Esophagus muscularis mucosa (tissue), 4 donors: ENCODE results near the gene IFIT5.

ENCODE experiments used
- EP300 ChIP-seq: sonication (generic); formaldehyde crosslinking; IDR thresholded peaks from one replicate; pipeline ENCODE4 v1.6.1; 2017; ENCODE audit warnings: antibody characterized with exemption
- POLR2A ChIP-seq: fragments of 450-650 bp; IDR thresholded peaks from one replicate; pipeline ENCODE4 v1.6.1; 2017; ENCODE audit warnings: antibody characterized with exemption, moderate library complexity, mild to moderate bottlenecking, low read depth
- TF ChIP-seq, protein P1 (sequence below), 3 experiments: fragments of 200-600 bp in 2 of 3; fragments of 450-650 bp in 1 of 3; sonication (generic) in 2 of 3; IDR thresholded peaks; one replicate each; pipeline ENCODE4 v1.5.1; 2017 to 2019; ENCODE audit warnings: antibody characterized with exemption in 3 of 3, mild to moderate bottlenecking in 2 of 3, moderate library complexity in 1 of 3

GRCh38 chr10:89414879-89415821 lies 782 bp downstream of the IFIT5 start:
- TF ChIP-seq, protein P1, sequence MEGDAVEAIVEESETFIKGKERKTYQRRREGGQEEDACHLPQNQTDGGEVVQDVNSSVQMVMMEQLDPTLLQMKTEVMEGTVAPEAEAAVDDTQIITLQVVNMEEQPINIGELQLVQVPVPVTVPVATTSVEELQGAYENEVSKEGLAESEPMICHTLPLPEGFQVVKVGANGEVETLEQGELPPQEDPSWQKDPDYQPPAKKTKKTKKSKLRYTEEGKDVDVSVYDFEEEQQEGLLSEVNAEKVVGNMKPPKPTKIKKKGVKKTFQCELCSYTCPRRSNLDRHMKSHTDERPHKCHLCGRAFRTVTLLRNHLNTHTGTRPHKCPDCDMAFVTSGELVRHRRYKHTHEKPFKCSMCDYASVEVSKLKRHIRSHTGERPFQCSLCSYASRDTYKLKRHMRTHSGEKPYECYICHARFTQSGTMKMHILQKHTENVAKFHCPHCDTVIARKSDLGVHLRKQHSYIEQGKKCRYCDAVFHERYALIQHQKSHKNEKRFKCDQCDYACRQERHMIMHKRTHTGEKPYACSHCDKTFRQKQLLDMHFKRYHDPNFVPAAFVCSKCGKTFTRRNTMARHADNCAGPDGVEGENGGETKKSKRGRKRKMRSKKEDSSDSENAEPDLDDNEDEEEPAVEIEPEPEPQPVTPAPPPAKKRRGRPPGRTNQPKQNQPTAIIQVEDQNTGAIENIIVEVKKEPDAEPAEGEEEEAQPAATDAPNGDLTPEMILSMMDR (IDR thresholded peaks at IDR 0.05): no peak
- no peak for TF ChIP-seq POLR2A
- no peak for TF ChIP-seq EP300
